Uterus (tissue), 4 donors: ENCODE data around the gene NKIRAS2. TPM values are rescaled to one million over a fixed set of nuclear protein-coding genes. Genes with fewer than 3 reads are reported as not detected.

Experiments
- DNase-seq, 2 donors: peaks; one replicate each; pipeline ENCODE4 v3.0.0-alpha.2; 2019 to 2020
- H3K27ac ChIP-seq, 2 donors: fragments of 200-600 bp; sonication (generic); 1 replicate in 1 of 2; 2 replicates in 1 of 2; pipeline ENCODE4 v1.5.1; 2016 to 2018
- H3K27me3 ChIP-seq, 2 donors: fragments of 200-600 bp; sonication (generic); one replicate each; pipeline ENCODE4 v1.5.1; 2018 to 2019; ENCODE audit warnings: control low read depth in 1 of 2
- H3K36me3 ChIP-seq, 2 donors: fragments of 200-600 bp; sonication (generic); one replicate each; pipeline ENCODE4 v1.5.1; 2019; ENCODE audit warnings: control low read depth in 1 of 2
- H3K4me1 ChIP-seq, 2 donors: fragments of 200-600 bp; sonication (generic); one replicate each; pipeline ENCODE4 v1.5.1; 2018 to 2019; ENCODE audit warnings: control low read depth in 1 of 2
- H3K4me3 ChIP-seq, 2 donors: fragments of 200-600 bp; sonication (generic); 1 replicate in 1 of 2; 2 replicates in 1 of 2; pipeline ENCODE4 v1.5.1; 2018 to 2019; ENCODE audit warnings: mild to moderate bottlenecking in 1 of 2
- H3K9me3 ChIP-seq, 2 donors: fragments of 200-600 bp; sonication (generic); one replicate each; pipeline ENCODE4 v1.5.1; 2019; ENCODE audit warnings: control low read depth in 1 of 2
- CTCF ChIP-seq, 4 experiments: fragments of 200-600 bp in 2 of 4; fragments of 450-650 bp in 2 of 4; sonication (generic) in 2 of 4; IDR thresholded peaks; one replicate each; pipeline ENCODE4 v1.5.1; 2016 to 2019; ENCODE audit warnings: antibody characterized with exemption in 4 of 4, mild to moderate bottlenecking in 2 of 4, moderate library complexity in 1 of 4
- POLR2A ChIP-seq, 2 donors: fragments of 450-650 bp; IDR thresholded peaks; one replicate each; pipeline ENCODE4 v1.6.1; 2016; ENCODE audit warnings: antibody characterized with exemption in 2 of 2, mild to moderate bottlenecking in 1 of 2, moderate library complexity in 1 of 2
- intact Hi-C: fragments of 100-400 bp; cut with DNase I; formaldehyde crosslinking; loops from one replicate; pipeline ENCODE4 v1.15.1; 2023; ENCODE audit warnings: low total_unique reads
- total RNA-seq, 4 donors: library from RNA; depleted of rRNA in 3 of 4; stranded (reverse); fragments of >200 nt in 3 of 4; gene quantifications; one replicate each; pipeline versions ENCODE4 v1.1.0 to v1.2.4, GENCODE V29; 2014 to 2023
- donor health status: DM: yes; HTN: yes; CAD: no.

Gene NKIRAS2
- total RNA-seq, 4 donors from 2014 or later: 2.4 to 35.4 (median 26.8) TPM

DNA sequence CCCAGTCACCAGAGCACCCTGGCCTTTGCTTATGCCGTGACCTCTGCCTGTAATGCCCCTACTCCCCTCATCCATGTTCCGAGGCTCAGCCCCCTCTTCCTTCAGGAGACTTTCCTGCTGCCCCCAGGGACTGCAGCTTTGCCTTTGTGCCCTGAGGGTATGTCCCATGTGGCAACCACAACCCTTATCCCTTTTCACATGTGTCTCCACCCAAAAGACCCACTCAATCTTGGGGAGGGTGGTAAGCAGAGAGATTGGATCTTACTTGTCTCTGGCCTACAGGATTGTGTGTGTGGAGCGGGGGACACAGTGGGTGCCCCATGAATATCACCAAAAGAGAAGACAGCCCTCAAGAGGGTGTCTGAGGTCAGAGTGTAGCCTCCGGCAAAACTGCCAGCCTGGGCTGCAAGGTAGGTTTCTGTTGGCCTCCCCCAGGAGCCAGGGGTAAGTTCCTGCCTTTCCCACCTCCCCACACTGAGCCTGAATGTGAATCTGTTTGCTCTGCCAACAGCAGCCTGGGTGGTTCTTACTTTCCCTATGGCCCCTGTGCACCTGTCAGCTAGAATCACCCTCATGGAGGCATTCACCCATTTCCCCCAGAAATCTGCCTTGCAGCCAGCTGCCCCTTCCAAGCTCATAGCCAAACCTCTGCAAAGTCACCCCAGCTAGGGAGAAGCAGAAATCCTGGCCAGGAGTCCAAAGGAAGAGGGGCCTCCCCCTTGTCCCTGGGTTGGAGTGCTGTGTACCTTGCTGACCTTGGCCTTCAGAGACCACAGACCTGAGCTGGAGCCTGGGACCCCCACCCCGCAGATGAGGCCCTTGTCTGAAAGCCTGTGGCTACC lies 42.0 kb downstream of the NKIRAS2 start:
- Histone ChIP-seq H3K27me3 (no peaks in the 10 kb centered on the region), H3K9me3 (no peaks in the 10 kb centered on the region), H3K4me1 (no peaks in the 10 kb centered on the region), H3K4me3 (no peak overlapping the region), H3K36me3 (no peaks in the 10 kb centered on the region), H3K27ac (no peak overlapping the region)
- no peak for TF ChIP-seq CTCF (IDR thresholded peaks at IDR 0.05)
- no peak for DNase-seq
- intact Hi-C loops: no loop called here

DNA sequence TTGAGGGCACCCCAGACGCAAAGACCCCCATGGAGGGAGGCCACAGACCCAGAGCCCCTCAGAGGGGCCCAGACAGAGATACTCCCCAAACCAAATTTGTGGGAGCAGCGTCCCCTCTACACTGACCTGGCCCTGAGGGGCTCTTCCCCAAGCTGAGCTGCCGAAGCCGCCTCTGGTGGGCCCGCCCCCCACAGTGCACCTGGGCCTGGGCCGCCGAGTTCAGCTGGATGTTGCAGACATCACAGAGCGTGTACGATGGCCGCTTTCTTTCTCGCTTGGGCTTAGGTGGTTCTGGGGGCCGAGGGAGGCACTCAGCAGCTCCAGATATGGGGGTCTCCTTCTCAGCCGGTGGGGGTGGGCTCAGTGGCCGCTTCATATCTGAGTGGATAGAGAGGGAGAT lies 42.8 kb downstream of the NKIRAS2 start:
- Histone ChIP-seq H3K4me3 (no peak overlapping the region), H3K27me3 (no peaks in the 10 kb centered on the region), H3K27ac (no peak overlapping the region), H3K9me3 (no peaks in the 10 kb centered on the region), H3K4me1 (no peaks in the 10 kb centered on the region), H3K36me3 (no peaks in the 10 kb centered on the region)
- intact Hi-C loops: no loop called here
- DNase-seq: no peak
- no peak for TF ChIP-seq CTCF (IDR thresholded peaks at IDR 0.05)
- TF ChIP-seq POLR2A (IDR thresholded peaks at IDR 0.05): no peak

GRCh38 chr17:42065201-42065600 lies 45.3 kb downstream of the NKIRAS2 start:
- Histone ChIP-seq H3K9me3 (no peaks in the 10 kb centered on the region), H3K27ac (no peak overlapping the region), H3K27me3 (no peaks in the 10 kb centered on the region), H3K36me3 (no peaks in the 10 kb centered on the region), H3K4me1 (no peaks in the 10 kb centered on the region), H3K4me3 (no peak overlapping the region)
- DNase-seq: no peak
- no peak for TF ChIP-seq POLR2A (IDR thresholded peaks at IDR 0.05)
- intact Hi-C loops: loop anchor here (5.0 kb wide), 1 partner anchor 52 kb away; no protein-coding TSS in a partner anchor

GRCh38 chr17:42067371-42068091 lies 47.6 kb downstream of the NKIRAS2 start:
- TF ChIP-seq CTCF (IDR thresholded peaks at IDR 0.05) (peak; percentile 68 to 87 (median 75)), POLR2A (IDR thresholded peaks at IDR 0.05) (no peak)
- no peak overlapping the region for H3K4me3 ChIP-seq
- no peaks in the 10 kb centered on the region for H3K36me3 ChIP-seq
- peak; percentile 62 to 75 for DNase-seq
- H3K27me3 ChIP-seq: no peaks in the 10 kb centered on the region
- H3K4me1 ChIP-seq: peaks cover 0 to 6% of the 10 kb centered on the region in 2 donors
- intact Hi-C loops: loop anchor here (5.0 kb wide), 1 partner anchor 50 kb away; no protein-coding TSS in a partner anchor
- no peak overlapping the region for H3K27ac ChIP-seq
- no peaks in the 10 kb centered on the region for H3K9me3 ChIP-seq

DNA sequence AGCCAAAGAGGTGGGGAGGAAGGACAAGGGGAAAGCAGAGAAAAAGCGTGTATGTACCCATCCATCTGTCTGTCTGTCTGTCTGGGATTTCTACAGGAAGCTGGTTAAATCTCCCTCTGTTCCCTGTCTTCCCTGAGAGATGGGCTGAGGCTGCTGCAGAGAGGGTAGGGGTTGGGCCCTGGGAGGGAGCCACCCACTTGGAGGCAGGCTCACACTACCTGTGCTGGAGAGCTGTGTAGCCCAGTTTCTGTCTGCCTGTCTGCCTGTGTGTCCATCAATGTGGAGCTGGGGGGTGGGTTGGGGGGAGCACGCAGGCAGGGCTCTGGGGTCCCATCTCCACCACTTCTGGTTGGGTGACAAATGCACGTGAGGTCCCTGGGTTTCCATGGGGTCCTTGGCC lies 49.1 kb downstream of the NKIRAS2 start:
- Histone ChIP-seq H3K4me3 (no peak overlapping the region), H3K36me3 (no peaks in the 10 kb centered on the region), H3K4me1 (peaks cover 0 to 7% of the 10 kb centered on the region in 2 donors), H3K9me3 (no peaks in the 10 kb centered on the region), H3K27me3 (peaks cover 3 to 4% of the 10 kb centered on the region in 2 donors), H3K27ac (no peak overlapping the region)
- intact Hi-C loops: loop anchor here (5.0 kb wide), 1 partner anchor 48 kb away; no protein-coding TSS in a partner anchor
- DNase-seq: no peak
- no peak for TF ChIP-seq CTCF (IDR thresholded peaks at IDR 0.05)
- no peak for TF ChIP-seq POLR2A (IDR thresholded peaks at IDR 0.05)
